Vagina (tissue), 2 donors: Measurements from ENCODE around the gene KCNH3. TPM values are rescaled to one million over a fixed set of nuclear protein-coding genes. Genes with fewer than 3 reads are reported as not detected.

Experiments
- DNase-seq, 2 donors: peaks; one replicate each; pipeline ENCODE4 v3.0.0-alpha.2; 2017; ENCODE audit errors: extremely low spot score in 2 of 2
- H3K27ac ChIP-seq: fragments of 200-600 bp; sonication (generic); one replicate; pipeline ENCODE4 v1.5.1; 2019
- H3K27me3 ChIP-seq: fragments of 200-600 bp; sonication (generic); one replicate; pipeline ENCODE4 v1.5.1; 2019
- H3K36me3 ChIP-seq, 2 donors: fragments of 200-600 bp; sonication (generic); one replicate each; pipeline ENCODE4 v1.5.1; 2017 to 2019
- H3K4me1 ChIP-seq: fragments of 200-600 bp; sonication (generic); one replicate; pipeline ENCODE4 v1.5.1; 2019
- H3K4me3 ChIP-seq, 2 donors: fragments of 200-600 bp; sonication (generic); 1 replicate in 1 of 2; 2 replicates in 1 of 2; pipeline ENCODE4 v1.5.1; 2016 to 2019
- H3K9me3 ChIP-seq: fragments of 200-600 bp; sonication (generic); one replicate; pipeline ENCODE4 v1.5.1; 2019
- POLR2A ChIP-seq, 2 donors: fragments of 450-650 bp; IDR thresholded peaks; one replicate each; pipeline ENCODE4 v1.6.1; 2017; ENCODE audit warnings: antibody characterized with exemption in 2 of 2, mild to moderate bottlenecking in 2 of 2, moderate library complexity in 2 of 2
- POLR2AphosphoS5 ChIP-seq, 2 donors: sonication (generic); formaldehyde crosslinking; IDR thresholded peaks; one replicate each; pipeline ENCODE4 v1.9.0; 2017; ENCODE audit warnings: antibody characterized with exemption in 2 of 2, mild to moderate bottlenecking in 2 of 2, low read depth in 1 of 2; ENCODE audit not compliant: insufficient read depth in 1 of 2
- intact Hi-C: fragments of 100-400 bp; cut with DNase I; formaldehyde crosslinking; loops from one replicate; pipeline ENCODE4 v1.15.1; 2023
- total RNA-seq: library from RNA; depleted of rRNA; stranded (reverse); fragments of >200 nt; gene quantifications from one replicate; pipeline ENCODE4 v1.2.3, GENCODE V29; 2016
- TF ChIP-seq, protein P1 (sequence below), 3 experiments: fragments of 450-650 bp in 2 of 3; fragments of 200-600 bp in 1 of 3; sonication (generic) in 1 of 3; IDR thresholded peaks; one replicate each; pipeline ENCODE4 v1.5.1; 2017 to 2019; ENCODE audit warnings: antibody characterized with exemption in 3 of 3, mild to moderate bottlenecking in 2 of 3, moderate library complexity in 2 of 3

KCNH3 gene
- total RNA-seq, 1 donor from 2014 or later: not detected

GRCh38 chr12:49541911-49542505, 3.2 kb downstream of the KCNH3 start:
- TF ChIP-seq, protein P1, sequence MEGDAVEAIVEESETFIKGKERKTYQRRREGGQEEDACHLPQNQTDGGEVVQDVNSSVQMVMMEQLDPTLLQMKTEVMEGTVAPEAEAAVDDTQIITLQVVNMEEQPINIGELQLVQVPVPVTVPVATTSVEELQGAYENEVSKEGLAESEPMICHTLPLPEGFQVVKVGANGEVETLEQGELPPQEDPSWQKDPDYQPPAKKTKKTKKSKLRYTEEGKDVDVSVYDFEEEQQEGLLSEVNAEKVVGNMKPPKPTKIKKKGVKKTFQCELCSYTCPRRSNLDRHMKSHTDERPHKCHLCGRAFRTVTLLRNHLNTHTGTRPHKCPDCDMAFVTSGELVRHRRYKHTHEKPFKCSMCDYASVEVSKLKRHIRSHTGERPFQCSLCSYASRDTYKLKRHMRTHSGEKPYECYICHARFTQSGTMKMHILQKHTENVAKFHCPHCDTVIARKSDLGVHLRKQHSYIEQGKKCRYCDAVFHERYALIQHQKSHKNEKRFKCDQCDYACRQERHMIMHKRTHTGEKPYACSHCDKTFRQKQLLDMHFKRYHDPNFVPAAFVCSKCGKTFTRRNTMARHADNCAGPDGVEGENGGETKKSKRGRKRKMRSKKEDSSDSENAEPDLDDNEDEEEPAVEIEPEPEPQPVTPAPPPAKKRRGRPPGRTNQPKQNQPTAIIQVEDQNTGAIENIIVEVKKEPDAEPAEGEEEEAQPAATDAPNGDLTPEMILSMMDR (IDR thresholded peaks at IDR 0.05): no peak
- TF ChIP-seq POLR2A (IDR thresholded peaks at IDR 0.05) (no peak), POLR2AphosphoS5 (IDR thresholded peaks at IDR 0.05; ENCODE audit: insufficient read depth in 1 of 2, low read depth in 1 of 2) (no peak)
- no peaks in the 10 kb centered on the region for H3K36me3 ChIP-seq
- peaks cover 15% of the 10 kb centered on the region for H3K4me1 ChIP-seq
- intact Hi-C loops: no loop called here
- peaks cover 4% of the 10 kb centered on the region for H3K27me3 ChIP-seq
- H3K4me3 ChIP-seq: no peak overlapping the region
- DNase-seq: no peak
- H3K27ac ChIP-seq: no peak overlapping the region
- H3K9me3 ChIP-seq: no peaks in the 10 kb centered on the region

DNA sequence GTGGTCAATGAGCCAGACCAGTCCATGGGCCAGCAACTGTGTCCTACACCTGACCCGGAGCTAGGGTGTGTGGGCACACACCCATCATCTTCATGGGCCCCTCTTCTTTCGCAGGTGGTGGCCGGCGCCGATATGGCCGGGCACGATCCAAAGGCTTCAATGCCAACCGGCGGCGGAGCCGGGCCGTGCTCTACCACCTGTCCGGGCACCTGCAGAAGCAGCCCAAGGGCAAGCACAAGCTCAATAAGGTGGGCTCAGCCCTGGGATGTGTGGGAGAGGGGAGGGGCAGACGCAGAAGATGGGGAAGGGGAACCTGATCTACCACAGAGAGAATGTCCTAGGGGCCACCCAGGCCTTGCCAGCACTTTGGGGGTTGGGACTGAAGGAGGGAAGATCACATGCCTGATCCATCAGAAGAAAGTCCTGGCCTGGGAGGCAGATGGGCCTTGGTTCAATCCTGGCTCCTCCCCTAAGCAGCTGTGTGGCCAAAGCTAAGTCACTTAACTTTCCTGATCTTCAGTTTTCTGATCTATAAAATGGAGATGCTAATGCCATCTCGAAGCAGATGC, 3.8 kb downstream of the KCNH3 start:
- Histone ChIP-seq H3K9me3 (no peaks in the 10 kb centered on the region), H3K4me3 (no peak overlapping the region), H3K4me1 (peaks cover 10% of the 10 kb centered on the region), H3K27ac (no peak overlapping the region), H3K36me3 (no peaks in the 10 kb centered on the region), H3K27me3 (peaks cover 4% of the 10 kb centered on the region)
- DNase-seq: no peak
- TF ChIP-seq, protein P1 (IDR thresholded peaks at IDR 0.05): no peak
- TF ChIP-seq POLR2A (IDR thresholded peaks at IDR 0.05): no peak
- TF ChIP-seq POLR2AphosphoS5 (IDR thresholded peaks at IDR 0.05; ENCODE audit: insufficient read depth in 1 of 2, low read depth in 1 of 2): no peak
- intact Hi-C loops: no loop called here

GRCh38 chr12:49543221-49543913, 4.5 kb downstream of the KCNH3 start:
- no peak overlapping the region for H3K27ac ChIP-seq
- no peaks in the 10 kb centered on the region for H3K36me3 ChIP-seq
- DNase-seq: no peak
- peaks cover 4% of the 10 kb centered on the region for H3K27me3 ChIP-seq
- intact Hi-C loops: no loop called here
- TF ChIP-seq, protein P1 (IDR thresholded peaks at IDR 0.05): no peak
- no peak for TF ChIP-seq POLR2A (IDR thresholded peaks at IDR 0.05)
- no peak for TF ChIP-seq POLR2AphosphoS5 (IDR thresholded peaks at IDR 0.05; ENCODE audit: insufficient read depth in 1 of 2, low read depth in 1 of 2)
- no peaks in the 10 kb centered on the region for H3K9me3 ChIP-seq
- H3K4me1 ChIP-seq: peaks cover 8% of the 10 kb centered on the region
- no peak overlapping the region for H3K4me3 ChIP-seq

GRCh38 chr12:49543914-49544815, 5.3 kb downstream of the KCNH3 start:
- TF ChIP-seq POLR2AphosphoS5 (IDR thresholded peaks at IDR 0.05; ENCODE audit: insufficient read depth in 1 of 2, low read depth in 1 of 2) (no peak), POLR2A (IDR thresholded peaks at IDR 0.05) (no peak)
- TF ChIP-seq, protein P1 (IDR thresholded peaks at IDR 0.05): no peak

More at GRCh38 chr12:49543914-49544815, 5.3 kb downstream of the KCNH3 start:
- Histone ChIP-seq H3K27ac (no peak overlapping the region), H3K4me3 (no peak overlapping the region), H3K36me3 (no peaks in the 10 kb centered on the region), H3K4me1 (peaks cover 12% of the 10 kb centered on the region), H3K27me3 (peaks cover 4% of the 10 kb centered on the region), H3K9me3 (no peaks in the 10 kb centered on the region)
- no peak for DNase-seq
- intact Hi-C loops: no loop called here
